GM12878 (cell line): ENCODE results near the gene STIL. TPM values are rescaled to one million over a fixed set of nuclear protein-coding genes. Genes with fewer than 3 reads are reported as not detected.

Experiments
- ATAC-seq: fragments of 200-7000 bp; cut with Tn5 transposase; 3 replicates; pipeline ENCODE4 v1.9.1; 2020; ENCODE audit warnings: mild to moderate bottlenecking, moderate library complexity
- BruUV-seq: library from RNA; stranded (reverse); fragments of 400-500 nt; replicated peaks from 2 replicates; lab custom pipeline; 2021; lab: Mats Ljungman, UMichigan
- CTCF ChIA-PET: fragments of 300-600 bp; sonication (Branson Sonifier 250); formaldehyde crosslinking; extraction: SDS; loops from one replicate; lab custom pipeline; 2021; ENCODE audit warnings: inconsistent platforms; lab: Yijun Ruan, JAX
- POLR2A ChIA-PET: fragments of 350-600 bp; formaldehyde crosslinking; extraction: SDS; loops from one replicate; lab custom pipeline; 2021; ENCODE audit warnings: inconsistent platforms; lab: Charles Lee
- RAD21 ChIA-PET: fragments of 300-600 bp; sonication (Branson Sonifier 250); formaldehyde crosslinking; loops from one replicate; lab custom pipeline; 2023; ENCODE audit warnings: antibody characterized with exemption; ENCODE audit not compliant: unreplicated experiment; lab: Charles Lee
- SMC1A ChIA-PET: fragments of 300-600 bp; sonication (Branson Sonifier 250); formaldehyde crosslinking; loops from one replicate; lab custom pipeline; 2023; ENCODE audit not compliant: unreplicated experiment, uncharacterized antibody; lab: Charles Lee
- DNase-seq: peaks from one replicate; pipeline ENCODE4 v3.0.0-alpha.2; 2011; ENCODE audit warnings: low read depth, low spot score
- FAIRE-seq: peaks from 3 replicates; lab custom pipeline; 2011; peaks lifted over from hg19 to GRCh38; lab: Jason Lieb, UNC
- H2AFZ ChIP-seq: 2 replicates; pipeline ENCODE4 v1.6.0; 2011; ENCODE audit warnings: low read depth, low read length, control low read depth; ENCODE audit not compliant: control insufficient read depth
- H3K27ac ChIP-seq: 2 replicates; pipeline ENCODE4 v1.5.1; 2011; ENCODE audit warnings: control low read depth; ENCODE audit not compliant: control insufficient read depth, insufficient read depth
- H3K27me3 ChIP-seq, 2 experiments: replicated peaks in 1 of 2; 2 replicates each; pipeline versions ENCODE4 v1.6.0 to v1.6.1; 2011; ENCODE audit warnings: low read length in 1 of 2; ENCODE audit not compliant: control insufficient read depth in 2 of 2, insufficient read depth in 2 of 2
- H3K36me3 ChIP-seq, 2 experiments: 2 replicates each; pipeline ENCODE4 v1.5.1; 2011; ENCODE audit warnings: low read length in 1 of 2; ENCODE audit not compliant: control insufficient read depth in 2 of 2, insufficient read depth in 2 of 2
- H3K4me1 ChIP-seq: 2 replicates; pipeline ENCODE4 v1.6.1; 2011; ENCODE audit warnings: mild to moderate bottlenecking, low read length, moderate library complexity, mixed read lengths; ENCODE audit not compliant: control insufficient read depth, insufficient read depth
- H3K4me2 ChIP-seq: 2 replicates; pipeline ENCODE4 v1.6.0; 2011; ENCODE audit warnings: control low read depth; ENCODE audit not compliant: control insufficient read depth, insufficient read depth
- H3K4me3 ChIP-seq: fragments of 200-600 bp; sonication (generic); 2 replicates; pipeline ENCODE4 v1.5.1; 2016
- H3K79me2 ChIP-seq: 2 replicates; pipeline ENCODE4 v1.6.0; 2011; ENCODE audit warnings: low read length; ENCODE audit not compliant: control insufficient read depth, insufficient read depth
- H3K9ac ChIP-seq: 2 replicates; pipeline ENCODE4 v1.8.0; 2011; ENCODE audit warnings: low read length, control low read depth, mixed read lengths; ENCODE audit not compliant: control insufficient read depth, insufficient read depth
- H3K9me3 ChIP-seq: replicated peaks from 3 replicates; pipeline ENCODE4 v1.5.1; 2011; ENCODE audit warnings: mild to moderate bottlenecking, low read length; ENCODE audit not compliant: control insufficient read depth, insufficient read depth
- H4K20me1 ChIP-seq: 2 replicates; pipeline ENCODE4 v1.6.0; 2011; ENCODE audit not compliant: control insufficient read depth, insufficient read depth
- CHD1 ChIP-seq: IDR thresholded peaks from 2 replicates; pipeline ENCODE4 v1.6.1; 2012; ENCODE audit warnings: low read depth, low read length, improper control_type of control experiment
- HDGF ChIP-seq: fragments of 450-650 bp; IDR thresholded peaks from 2 replicates; pipeline ENCODE4 v1.6.1; 2016; ENCODE audit warnings: antibody characterized with exemption
- IRF4 ChIP-seq: IDR thresholded peaks from 2 replicates; pipeline ENCODE4 v1.6.1; 2011; ENCODE audit warnings: low read depth, low read length
- MLLT1 ChIP-seq: fragments of 450-650 bp; IDR thresholded peaks from 2 replicates; pipeline ENCODE4 v1.6.1; 2016; ENCODE audit warnings: mild to moderate bottlenecking
- ZNF687 ChIP-seq: fragments of 450-650 bp; IDR thresholded peaks from 2 replicates; pipeline ENCODE4 v1.6.1; 2017; ENCODE audit warnings: mild to moderate bottlenecking, moderate library complexity
- WGBS: methylation state at CpG from one replicate; pipeline ENCODE4 v1.1.6; 2016; ENCODE audit warnings: low lambda C conversion rate; ENCODE audit not compliant: insufficient replicate concordance, insufficient coverage; ENCODE audit errors: missing lambda C conversion rate; 5-methylcytosine and 5-hydroxymethylcytosine counted together
- in situ Hi-C: fragments of 300-500 bp; cut with MboI; formaldehyde crosslinking; loops from 9 replicates; pipeline ENCODE4 v1.14.3; 2018; ENCODE audit warnings: mixed read lengths
- intact Hi-C: fragments of 100-400 bp; cut with micrococcal nuclease; formaldehyde crosslinking; loops from one replicate; pipeline ENCODE4 v1.14.2; 2022; ENCODE audit not compliant: unreplicated experiment
- polyA plus RNA-seq, 11 experiments: library from polyadenylated mRNA; depleted of rRNA in 4 of 11; unstranded in 6 of 11; stranded (reverse) in 5 of 11; fragments of >200 nt; fragmentation: Nextera tagmentation in 4 of 11; fragmentation: Illumina TruSeq in 1 of 11; extraction: Ambion mirVana in 4 of 11; extraction: Trizol in 1 of 11; gene quantifications; 1 replicate in 1 of 11; 2 replicates in 10 of 11; pipeline versions ENCODE4 v1.2.1 to v1.2.3, GENCODE V29; 2011 to 2016; ENCODE audit warnings: inconsistent platforms in 2 of 11, missing spikeins in 2 of 11, low read depth in 1 of 11
- total RNA-seq, 4 experiments: library from RNA; depleted of rRNA in 3 of 4; stranded (reverse); fragments of >200 nt in 3 of 4; fragmentation: Illumina TruSeq in 1 of 4; extraction: Trizol in 1 of 4; gene quantifications; 2 replicates each; pipeline versions ENCODE4 v1.2.1 to v1.2.3, GENCODE V29; 2013 to 2021
- TF ChIP-seq, protein P1 (sequence below): fragments of 450-650 bp; IDR thresholded peaks from 2 replicates; pipeline ENCODE4 v1.6.1; 2016; ENCODE audit warnings: mild to moderate bottlenecking, moderate library complexity, borderline replicate concordance
- TF ChIP-seq, protein P2 (sequence below): IDR thresholded peaks from 2 replicates; pipeline ENCODE4 v1.6.1; 2011; ENCODE audit warnings: borderline replicate concordance, low read depth, mild to moderate bottlenecking, moderate library complexity, mixed read lengths, low read length; ENCODE audit not compliant: insufficient read depth; ENCODE audit errors: extremely low read length

The STIL gene
- total and polyA plus RNA-seq, 10 of the 15 experiments (the other 5 are each of a cell fraction or from before 2014, with no cell fraction given), result 6.0 to 35.1 (median 26.5) TPM

- no peak; the same call in 1 of the 2 replicates for TF ChIP-seq ZNF687
- TF ChIP-seq, all 136 proteins: peak for 15
These were observed 19.6 kb upstream of the STIL start, which contains the start of gene CMPK1 (continued) for GRCh38 chr1:47333578-47333921.

DNA sequence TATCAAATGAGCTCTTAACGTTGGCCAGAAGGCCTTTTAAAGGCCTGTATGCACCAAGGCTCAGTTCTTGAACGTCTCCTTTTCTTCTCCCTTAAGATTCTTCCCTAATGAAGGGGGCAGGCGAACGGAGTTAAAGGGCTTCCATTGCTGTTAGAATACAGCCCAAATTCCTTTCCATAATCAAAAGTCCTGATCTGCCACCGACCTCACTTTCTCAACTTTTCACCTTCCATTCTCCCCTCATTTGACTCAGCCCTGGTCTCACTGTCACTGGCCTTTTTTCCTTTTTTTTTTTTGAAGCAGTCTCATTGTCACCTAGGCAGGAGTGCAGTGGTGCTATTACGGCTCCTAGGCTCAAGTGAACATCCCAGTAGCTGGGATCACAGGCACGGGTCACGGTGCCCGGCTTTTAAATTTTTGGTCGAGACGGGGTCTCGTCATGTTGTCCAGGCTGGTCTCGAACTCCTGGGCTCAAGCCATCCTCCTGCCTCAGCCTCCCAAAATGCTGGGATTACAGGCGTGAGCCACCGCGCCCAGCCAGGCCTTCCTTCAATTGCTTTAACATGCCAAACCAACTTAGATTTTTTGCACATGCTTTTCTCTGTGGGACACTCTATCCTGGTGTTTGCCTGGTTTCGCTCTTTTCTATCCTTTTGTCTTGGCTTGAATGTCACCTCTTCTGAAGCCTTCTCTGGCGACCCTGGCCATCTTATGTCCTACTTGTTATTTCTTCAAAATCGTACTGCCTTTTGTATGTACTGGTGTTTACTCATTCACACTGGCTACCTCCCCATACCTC is 19.0 kb upstream of the STIL start:
- CTCF ChIA-PET, result interaction anchor here (0.6 to 2.2 kb wide), 9 partner anchors 9 to 63 kb away, joined by 3 to 8 read pairs (median 4); no protein-coding TSS in a partner anchor
- SMC1A ChIA-PET, result interaction anchor here (0.9 to 1.5 kb wide), 3 partner anchors 9 to 19 kb away, joined by 3 to 7 read pairs (median 4); partner anchors contain the start of gene STIL
- peak overlapping the region; percentile 98 for H2AFZ ChIP-seq
- peaks cover 3% of the 10 kb centered on the region; the same call in 1 of the 2 replicates for H3K4me1 ChIP-seq
- ATAC-seq, result no peak
- WGBS, result 84% methylated on average over 19 of the region's 19 CpGs
- H3K4me3 ChIP-seq, result peak overlapping the region; percentile 78
- TSS peak; percentile 87 for BruUV-seq
- RAD21 ChIA-PET, result interaction anchor here (0.6 to 2.1 kb wide), 7 partner anchors 9 to 393 kb away, joined by 3 to 13 read pairs (median 5); partner anchors contain the start of genes FOXD2 and STIL
- intact Hi-C loops (loop anchor here (1.0 to 10.0 kb wide), 2 partner anchors 19 to 102 kb away; partner anchors contain the start of genes FOXD2 and STIL), in situ Hi-C loops (no loop called here)
- no peak for FAIRE-seq
- H3K27ac ChIP-seq, result peak overlapping the region; percentile 85
- H3K36me3 ChIP-seq, result no peaks in the 10 kb centered on the region
- H4K20me1 ChIP-seq, result no peaks in the 10 kb centered on the region
- no peak for DNase-seq
- peaks cover 34% of the 10 kb centered on the region for H3K79me2 ChIP-seq
- H3K9me3 ChIP-seq, result no peaks in the 10 kb centered on the region
- POLR2A ChIA-PET, result interaction anchor here (0.6 to 3.2 kb wide), 10 partner anchors 9 to 105 kb away, joined by 3 to 19 read pairs (median 3); partner anchors contain the start of genes FOXD2 and STIL
- H3K27me3 ChIP-seq, result no peaks in the 10 kb centered on the region
- peak overlapping the region; percentile 90 for H3K4me2 ChIP-seq
- peak overlapping the region; percentile 93 for H3K9ac ChIP-seq
- TF ChIP-seq IRF4 (no peak), HDGF (no peak), CHD1 (no peak), MLLT1 (peak; percentile 31; the same call in 1 of the 2 replicates)
- TF ChIP-seq, protein P1, sequence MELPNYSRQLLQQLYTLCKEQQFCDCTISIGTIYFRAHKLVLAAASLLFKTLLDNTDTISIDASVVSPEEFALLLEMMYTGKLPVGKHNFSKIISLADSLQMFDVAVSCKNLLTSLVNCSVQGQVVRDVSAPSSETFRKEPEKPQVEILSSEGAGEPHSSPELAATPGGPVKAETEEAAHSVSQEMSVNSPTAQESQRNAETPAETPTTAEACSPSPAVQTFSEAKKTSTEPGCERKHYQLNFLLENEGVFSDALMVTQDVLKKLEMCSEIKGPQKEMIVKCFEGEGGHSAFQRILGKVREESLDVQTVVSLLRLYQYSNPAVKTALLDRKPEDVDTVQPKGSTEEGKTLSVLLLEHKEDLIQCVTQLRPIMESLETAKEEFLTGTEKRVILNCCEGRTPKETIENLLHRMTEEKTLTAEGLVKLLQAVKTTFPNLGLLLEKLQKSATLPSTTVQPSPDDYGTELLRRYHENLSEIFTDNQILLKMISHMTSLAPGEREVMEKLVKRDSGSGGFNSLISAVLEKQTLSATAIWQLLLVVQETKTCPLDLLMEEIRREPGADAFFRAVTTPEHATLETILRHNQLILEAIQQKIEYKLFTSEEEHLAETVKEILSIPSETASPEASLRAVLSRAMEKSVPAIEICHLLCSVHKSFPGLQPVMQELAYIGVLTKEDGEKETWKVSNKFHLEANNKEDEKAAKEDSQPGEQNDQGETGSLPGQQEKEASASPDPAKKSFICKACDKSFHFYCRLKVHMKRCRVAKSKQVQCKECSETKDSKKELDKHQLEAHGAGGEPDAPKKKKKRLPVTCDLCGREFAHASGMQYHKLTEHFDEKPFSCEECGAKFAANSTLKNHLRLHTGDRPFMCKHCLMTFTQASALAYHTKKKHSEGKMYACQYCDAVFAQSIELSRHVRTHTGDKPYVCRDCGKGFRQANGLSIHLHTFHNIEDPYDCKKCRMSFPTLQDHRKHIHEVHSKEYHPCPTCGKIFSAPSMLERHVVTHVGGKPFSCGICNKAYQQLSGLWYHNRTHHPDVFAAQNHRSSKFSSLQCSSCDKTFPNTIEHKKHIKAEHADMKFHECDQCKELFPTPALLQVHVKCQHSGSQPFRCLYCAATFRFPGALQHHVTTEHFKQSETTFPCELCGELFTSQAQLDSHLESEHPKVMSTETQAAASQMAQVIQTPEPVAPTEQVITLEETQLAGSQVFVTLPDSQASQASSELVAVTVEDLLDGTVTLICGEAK, result peak; percentile 39; the same call in 1 of the 2 replicates
- TF ChIP-seq, protein P2, sequence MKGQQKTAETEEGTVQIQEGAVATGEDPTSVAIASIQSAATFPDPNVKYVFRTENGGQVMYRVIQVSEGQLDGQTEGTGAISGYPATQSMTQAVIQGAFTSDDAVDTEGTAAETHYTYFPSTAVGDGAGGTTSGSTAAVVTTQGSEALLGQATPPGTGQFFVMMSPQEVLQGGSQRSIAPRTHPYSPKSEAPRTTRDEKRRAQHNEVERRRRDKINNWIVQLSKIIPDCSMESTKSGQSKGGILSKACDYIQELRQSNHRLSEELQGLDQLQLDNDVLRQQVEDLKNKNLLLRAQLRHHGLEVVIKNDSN, result no peak
